GM18508 (cell line): ENCODE results near the gene UBE2D2.
"Not testable (repeated sequence)": the region's sequence is repeated elsewhere in the genome, so short reads cannot be mapped to it uniquely, and the experiment has no call there.

Experiments
- ATAC-seq: cut with Tn5 transposase; IDR thresholded peaks from one replicate; pipeline ENCODE4 v1.9.1; 2021; ENCODE audit warnings: moderate number of reproducible peaks; ENCODE audit not compliant: insufficient read depth, unreplicated experiment

UBE2D2 gene

DNA sequence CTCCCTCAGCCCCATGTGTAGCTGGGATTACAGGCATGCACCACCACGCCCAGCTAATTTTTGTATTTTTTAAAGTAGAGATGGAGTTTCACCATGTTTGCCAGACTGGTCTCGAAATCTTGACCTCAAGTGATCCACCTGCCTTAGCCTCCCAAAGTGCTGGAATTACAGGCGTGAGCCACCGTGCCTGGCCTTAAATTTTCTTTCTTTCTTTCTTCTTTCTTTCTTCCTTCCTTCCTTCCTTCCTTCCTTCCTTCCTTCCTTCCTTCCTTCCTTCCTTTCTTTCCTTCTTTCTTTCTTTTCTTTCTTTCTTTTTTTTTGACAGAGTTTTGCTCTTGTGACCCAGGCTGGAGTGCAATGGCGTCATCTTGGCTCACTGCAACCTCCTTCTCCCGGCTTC lies 14.5 kb upstream of the UBE2D2 start:
- not testable (repeated sequence) for ATAC-seq

DNA sequence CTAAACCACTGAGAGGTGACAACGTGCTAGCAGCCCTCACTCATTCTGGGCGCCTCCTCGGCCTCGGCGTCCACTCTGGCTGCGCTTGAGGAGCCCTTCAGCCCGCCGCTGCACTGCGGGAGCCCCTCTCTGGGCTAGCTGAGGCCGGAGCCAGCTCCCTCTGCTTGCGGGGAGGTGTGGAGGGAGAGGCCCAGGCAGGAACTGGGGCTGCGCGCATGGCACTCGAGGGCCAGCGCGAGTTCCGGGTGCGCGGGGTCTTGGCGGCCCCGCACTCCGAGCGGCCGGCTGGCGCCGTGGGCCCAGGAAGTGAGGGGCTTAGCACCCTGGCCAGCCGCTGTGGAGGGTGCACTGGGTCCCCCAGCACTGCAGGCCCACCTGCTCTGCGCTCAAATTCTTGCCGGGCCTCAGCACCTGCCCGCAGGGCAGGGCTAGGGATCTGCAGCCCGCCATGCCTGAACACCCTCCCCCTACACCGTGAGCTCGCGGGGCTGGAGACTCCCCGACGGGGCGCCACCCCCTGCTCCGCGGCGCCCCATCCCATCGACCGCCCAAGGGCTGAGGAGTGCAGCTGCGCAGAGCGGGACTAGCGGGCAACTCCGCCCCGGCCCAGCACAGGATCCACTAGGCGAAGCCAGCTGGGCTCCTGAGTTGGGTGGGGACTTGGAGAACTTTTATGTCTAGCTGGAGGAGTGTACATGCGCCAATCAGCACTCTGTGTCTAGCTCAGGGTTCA lies 11.8 kb upstream of the UBE2D2 start:
- ATAC-seq: no peak

- ATAC-seq: not testable (repeated sequence)
Observed at GRCh38 chr5:139550051-139550872, 10.9 kb upstream of the UBE2D2 start.

- ATAC-seq: no peak
Observed at GRCh38 chr5:139551191-139551889, 9.8 kb upstream of the UBE2D2 start.

- ATAC-seq: no peak
Observed at GRCh38 chr5:139552893-139553575, 8.1 kb upstream of the UBE2D2 start.

DNA sequence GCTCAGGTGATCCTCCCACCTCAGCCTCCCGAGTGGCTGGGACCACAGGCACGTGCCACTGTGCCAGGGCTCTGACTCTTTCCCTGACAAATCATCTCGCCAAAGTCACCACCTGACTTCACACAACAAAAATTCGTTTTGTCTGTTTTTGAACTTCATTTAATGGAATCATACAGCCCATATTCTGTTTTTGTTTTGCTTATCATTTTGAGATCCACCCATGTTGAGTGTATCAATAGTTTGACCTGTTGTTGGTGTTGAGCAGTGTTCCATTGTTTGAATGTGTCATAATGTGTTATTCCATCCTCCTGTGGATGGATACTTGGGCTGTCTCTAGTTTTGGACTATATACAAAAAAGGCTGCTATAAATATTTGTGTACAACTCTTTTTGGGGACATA lies 6.9 kb upstream of the UBE2D2 start:
- ATAC-seq: no peak

GRCh38 chr5:139557811-139558210 lies 3.3 kb upstream of the UBE2D2 start:
- ATAC-seq: no peak

DNA sequence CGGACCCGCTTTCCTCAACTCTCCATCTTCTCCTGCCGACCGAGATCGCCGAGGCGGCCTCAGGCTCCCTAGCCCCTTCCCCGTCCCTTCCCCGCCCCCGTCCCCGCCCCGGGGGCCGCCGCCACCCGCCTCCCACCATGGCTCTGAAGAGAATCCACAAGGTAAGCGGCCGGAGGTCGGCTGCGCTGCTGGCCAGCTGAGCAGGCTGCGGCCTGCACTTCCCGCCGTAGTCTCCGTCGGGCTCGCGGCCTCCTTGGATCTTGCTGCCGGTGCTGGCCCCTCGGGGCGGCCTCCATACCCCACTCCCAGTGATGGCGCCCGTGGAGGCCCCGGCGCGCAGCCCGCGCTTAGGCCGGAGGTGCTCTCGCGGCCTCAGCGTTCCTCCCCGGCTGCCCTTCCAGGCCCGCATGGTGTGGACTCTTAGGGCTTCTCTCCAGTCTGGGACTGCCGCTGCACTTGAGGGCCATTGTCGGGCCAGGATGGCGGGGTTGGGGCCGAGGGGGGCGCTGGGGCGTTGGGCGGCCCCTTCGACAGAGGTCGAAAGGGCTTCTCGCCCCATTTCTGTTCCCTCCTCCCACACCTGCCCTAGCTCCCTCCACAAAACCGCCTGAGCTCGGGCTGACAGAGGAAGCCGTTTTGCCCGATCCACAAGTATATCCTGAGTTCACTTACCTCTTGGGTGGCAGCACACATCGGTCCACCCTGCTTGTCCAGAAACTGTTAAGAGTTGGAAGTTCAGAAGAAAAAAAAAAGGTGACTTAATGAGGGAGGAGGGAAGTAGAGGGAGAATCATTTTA lies 714 bp downstream of the UBE2D2 start:
- peak; percentile 2 for ATAC-seq

DNA sequence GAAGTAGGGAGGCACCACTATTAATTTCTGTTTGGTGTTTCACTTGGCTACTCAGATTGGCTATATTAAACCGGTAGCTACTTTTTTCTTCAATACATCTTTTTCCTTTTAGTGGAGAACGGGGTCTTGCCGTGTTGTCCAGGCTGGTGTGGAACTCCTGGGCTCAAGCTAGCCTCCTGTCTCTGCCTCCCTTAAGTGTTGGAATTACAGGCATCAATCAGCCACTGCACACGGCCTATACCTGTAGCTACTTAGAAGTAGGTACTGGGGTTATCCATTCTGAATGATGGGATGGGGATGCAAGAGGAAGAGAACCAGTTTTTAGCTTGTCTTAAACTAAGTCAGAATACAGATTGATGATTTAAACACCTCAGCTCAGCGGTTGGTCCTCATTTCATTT lies 1.7 kb downstream of the UBE2D2 start:
- no peak for ATAC-seq

GRCh38 chr5:139565411-139566305 lies 4.5 kb downstream of the UBE2D2 start:
- ATAC-seq: peak; percentile 34

GRCh38 chr5:139566611-139567010 lies 5.5 kb downstream of the UBE2D2 start:
- ATAC-seq: no peak

DNA sequence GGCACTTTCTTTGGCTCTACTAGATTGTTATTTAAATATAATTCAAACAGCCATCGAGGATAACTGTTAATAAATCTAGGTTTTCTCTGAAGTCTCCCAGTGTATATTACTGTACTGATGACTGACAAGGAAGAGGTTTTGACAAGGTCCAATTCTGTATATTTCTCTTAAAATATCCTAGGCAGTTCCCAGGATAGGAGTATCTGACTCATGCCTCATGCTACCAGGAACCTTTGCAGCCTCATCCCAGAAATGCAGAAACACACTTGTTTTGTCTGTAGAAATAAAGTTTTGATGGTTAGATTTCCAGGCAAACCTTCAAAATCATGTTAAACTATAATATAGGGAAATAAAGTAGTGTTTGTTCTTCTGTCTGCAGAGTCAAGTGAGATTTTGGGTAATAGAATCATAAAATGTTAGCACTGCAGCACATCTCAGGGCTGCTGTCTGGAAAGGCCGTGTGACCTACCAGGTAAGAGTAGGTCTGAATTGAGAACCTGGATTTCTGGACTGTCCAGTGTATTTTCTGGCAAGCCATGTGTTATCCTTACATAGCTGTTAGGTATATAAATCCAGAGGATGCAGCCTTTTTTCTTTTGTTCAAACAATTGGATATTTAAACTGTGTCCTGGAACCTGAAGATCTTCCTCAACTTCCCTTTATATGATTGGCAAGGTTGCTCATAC lies 8.3 kb downstream of the UBE2D2 start:
- ATAC-seq: no peak

DNA sequence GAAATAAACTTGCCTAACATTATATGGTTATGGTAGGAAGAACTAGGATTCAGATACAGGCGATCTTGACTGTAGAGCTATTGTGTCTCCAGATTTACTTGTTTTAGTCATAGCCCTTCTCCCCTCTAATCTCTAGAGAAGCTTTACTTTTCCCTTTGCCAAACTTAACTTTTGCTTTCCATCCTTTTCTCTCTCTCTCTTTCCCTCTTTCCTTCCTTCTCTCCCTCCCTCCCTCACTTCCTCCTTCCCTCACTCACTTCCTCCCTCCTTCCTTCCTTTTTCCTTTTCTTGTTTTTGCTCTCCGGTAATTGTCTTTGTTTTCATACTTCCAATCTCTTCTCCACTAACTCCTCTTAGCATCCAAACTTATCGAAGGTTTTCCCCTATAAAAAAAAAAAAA lies 10.4 kb downstream of the UBE2D2 start:
- no peak for ATAC-seq

DNA sequence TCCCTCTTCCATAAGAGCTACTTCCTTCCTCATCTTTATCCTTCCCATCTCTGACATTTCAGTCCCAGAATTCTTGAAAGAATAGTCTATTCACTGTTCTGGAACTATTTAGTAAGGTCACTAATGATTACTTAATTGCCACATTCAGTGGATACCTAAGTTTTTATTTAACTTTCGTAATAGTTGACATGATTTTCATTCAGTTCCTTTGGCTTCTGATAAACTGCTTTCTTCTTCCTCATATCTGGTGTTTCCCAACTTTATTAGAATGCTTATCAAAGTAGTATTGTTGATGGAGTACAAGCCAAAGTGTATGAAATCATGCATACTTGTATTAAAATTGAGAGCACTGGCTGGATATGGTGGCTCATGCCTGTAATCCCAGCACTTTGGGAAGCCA lies 10.8 kb downstream of the UBE2D2 start:
- no peak for ATAC-seq

- ATAC-seq: no peak
Observed at GRCh38 chr5:139574641-139575312, 13.6 kb downstream of the UBE2D2 start.

GRCh38 chr5:139575313-139575646 lies 14.1 kb downstream of the UBE2D2 start:
- ATAC-seq: no peak

- no peak for ATAC-seq
Observed at GRCh38 chr5:139575751-139576150, 14.6 kb downstream of the UBE2D2 start.
